Retina (tissue), 1 donor: Measurements from ENCODE around the gene TNXB.
"Not testable (repeated sequence)": the region's sequence is repeated elsewhere in the genome, so short reads cannot be mapped to it uniquely, and the experiment has no call there.

Experiments used
- DNase-seq: peaks from one replicate; pipeline ENCODE4 v3.0.0-alpha.2; 2016

Gene TNXB

GRCh38 chr6:32144238-32144637 lies 35.1 kb upstream of the TNXB start:
- not testable (repeated sequence) for DNase-seq

GRCh38 chr6:32140420-32141046 lies 31.4 kb upstream of the TNXB start:
- DNase-seq, result no peak

GRCh38 chr6:32139590-32139989 lies 30.5 kb upstream of the TNXB start:
- no peak for DNase-seq

- no peak for DNase-seq
Measured at GRCh38 chr6:32137454-32137853, 28.3 kb upstream of the TNXB start.

DNA sequence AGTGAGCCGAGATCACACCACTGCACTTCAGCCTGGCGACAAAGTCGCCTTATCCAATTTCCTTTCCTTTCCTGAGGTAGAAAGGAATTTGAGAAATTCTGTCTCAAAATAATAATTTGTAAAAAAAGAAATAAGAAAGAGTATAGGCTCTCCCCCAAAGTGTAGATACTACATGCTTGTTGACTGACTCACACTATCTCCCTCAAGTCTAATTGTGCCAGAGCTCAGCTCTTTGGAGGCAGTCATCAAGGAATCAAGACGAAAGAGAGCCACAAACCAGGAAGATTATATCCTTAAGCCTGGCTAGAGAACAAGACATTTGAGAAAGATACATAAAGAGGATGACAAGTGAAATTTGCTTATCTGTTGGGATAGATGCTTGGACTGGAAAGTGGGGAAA lies 24.6 kb upstream of the TNXB start:
- no peak for DNase-seq

GRCh38 chr6:32132110-32132509 lies 23.0 kb upstream of the TNXB start:
- DNase-seq, result no peak

DNA sequence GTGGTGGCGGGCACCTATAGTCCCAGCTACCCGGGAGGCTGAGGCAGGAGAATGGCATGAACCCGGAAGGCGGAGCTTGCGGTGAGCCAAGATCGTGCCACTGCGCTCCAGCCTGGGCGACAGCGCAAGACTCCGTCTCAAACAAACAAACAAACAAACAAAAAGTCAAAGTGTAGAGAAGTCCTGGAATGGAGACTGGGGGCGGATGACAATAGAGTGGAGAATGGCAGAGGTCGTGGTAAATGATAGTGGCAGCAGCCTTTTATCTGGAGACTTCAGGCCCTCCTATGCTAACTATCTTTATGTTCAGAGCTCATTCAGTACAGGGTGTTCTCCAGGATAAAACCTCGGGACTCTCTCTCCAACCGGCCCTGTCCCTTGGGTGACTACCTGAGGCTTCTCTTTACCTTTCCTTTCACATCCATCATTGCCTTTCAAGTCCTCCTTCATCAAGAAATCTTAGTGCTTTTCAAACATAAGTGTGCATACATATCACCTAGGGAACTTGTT lies 22.4 kb upstream of the TNXB start:
- DNase-seq, result no peak

DNA sequence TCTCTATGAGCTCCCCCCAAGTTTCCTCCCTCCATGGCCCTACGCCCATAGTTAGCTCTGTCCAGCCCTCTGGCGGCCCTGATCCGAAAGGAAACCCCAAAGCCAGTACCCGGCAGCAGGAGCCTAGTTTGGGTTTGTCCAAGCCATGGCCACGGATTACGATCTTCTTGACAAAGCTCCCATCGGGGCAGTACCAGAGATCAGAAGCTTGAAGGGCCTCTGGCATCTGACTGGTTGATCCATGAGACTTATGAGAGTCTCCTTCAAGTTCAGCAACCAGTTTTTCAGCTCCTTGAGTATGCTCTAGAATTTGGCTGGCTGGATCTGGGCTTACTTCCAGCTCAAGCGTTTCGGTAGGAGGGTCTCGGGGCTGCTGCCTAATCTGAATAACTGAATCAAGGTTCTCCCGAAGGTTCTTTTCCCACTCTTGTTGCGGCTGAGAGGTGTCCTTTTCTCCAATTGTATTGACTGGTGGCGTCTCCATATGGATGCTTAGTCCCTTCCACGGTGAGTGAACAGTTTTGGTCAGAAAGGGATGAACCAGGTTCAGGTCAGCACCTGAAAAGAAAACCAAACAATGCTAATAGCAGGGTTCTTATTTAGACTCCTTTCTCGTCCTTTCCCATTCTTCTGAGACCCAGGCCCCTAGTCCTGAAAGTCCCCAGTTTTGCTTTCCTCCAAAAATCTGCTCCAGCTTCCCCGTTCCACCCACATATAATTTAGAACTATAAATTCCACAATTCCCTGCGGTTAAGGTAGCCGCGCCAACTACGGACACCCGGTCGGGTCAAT lies 20.4 kb upstream of the TNXB start:
- no peak for DNase-seq

DNA sequence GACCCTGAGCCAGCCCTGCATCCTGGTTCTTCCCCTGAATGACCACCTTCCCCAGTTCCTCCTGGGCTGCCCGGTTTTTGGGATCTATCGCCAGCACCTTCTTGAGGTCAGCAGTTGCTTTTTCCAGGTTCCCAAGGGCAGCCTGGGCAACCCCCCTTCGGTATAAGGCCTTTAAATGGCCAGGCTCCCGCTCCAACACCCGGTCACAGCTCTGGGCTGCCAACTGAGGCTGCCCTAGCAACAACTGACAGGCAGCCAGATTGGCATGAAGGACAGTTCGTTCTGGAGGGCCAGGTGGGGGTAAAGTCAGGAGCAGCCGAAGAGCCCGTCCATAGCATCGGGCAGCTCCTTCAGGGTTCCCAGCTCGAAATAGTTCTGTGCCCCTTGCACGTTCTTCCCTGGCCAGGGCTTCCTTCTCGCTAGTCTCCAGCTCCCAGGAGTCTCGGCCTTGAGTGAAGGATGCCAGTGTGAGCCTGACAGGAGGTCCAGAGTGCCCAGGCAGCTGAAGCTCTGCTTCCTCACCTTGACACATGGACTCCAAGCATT lies 19.7 kb upstream of the TNXB start:
- DNase-seq, result no peak

- DNase-seq, result peak; percentile 88
Measured at GRCh38 chr6:32127717-32128592, 18.8 kb upstream of the TNXB start, which contains the start of gene ATF6B. TSS of gene ATF6B (minus strand) at chr6:32128246. CDS start at chr6:32128207, 39 bp downstream.

GRCh38 chr6:32127409-32127716 lies 18.2 kb upstream of the TNXB start:
- DNase-seq, result no peak

- DNase-seq, result no peak
Measured at GRCh38 chr6:32126880-32127279, 17.7 kb upstream of the TNXB start.

GRCh38 chr6:32123681-32124080 lies 14.5 kb upstream of the TNXB start:
- DNase-seq, result no peak

- DNase-seq, result no peak
Measured at GRCh38 chr6:32120573-32121059, 11.5 kb upstream of the TNXB start.

DNA sequence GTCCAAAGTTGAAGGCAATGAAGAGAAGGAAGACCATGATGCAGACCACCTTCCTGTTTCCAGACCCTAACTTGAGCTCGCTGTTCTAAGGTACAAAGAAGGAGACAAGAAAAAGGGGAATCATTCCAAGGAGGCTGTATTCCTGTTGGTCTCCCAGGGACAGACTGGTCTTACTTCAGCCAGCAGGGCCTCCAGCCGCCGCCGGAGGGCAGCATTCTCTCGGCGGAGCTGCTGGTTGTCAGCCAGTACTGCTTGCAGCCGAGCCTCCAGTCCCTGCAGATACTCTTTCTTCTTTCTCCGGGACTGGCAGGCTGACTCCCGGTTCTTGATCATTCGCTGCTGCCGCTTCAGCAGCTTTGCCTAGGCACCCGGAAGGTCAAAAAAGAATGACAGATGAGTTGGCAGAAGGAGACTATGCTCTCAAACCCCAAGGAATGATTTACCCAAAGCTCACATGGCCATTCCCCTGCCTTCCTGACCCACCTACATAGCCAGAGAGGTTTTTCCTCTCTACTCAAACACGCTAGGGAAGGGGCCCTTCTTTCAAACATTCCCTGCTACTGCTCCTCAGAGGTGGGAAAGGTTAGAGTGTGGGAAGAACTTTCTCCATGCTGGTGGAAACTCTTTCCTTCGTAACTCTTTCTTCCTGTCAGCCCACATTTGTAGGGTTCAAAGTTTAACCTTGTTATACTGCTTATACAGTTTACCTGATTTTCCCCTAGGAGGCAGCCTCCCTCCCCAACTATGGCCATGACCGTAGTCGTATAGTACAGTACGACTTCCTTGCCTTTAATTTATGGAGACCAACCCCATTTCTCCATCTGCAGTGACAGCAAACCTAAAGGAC lies 9.9 kb upstream of the TNXB start:
- peak; percentile 70 for DNase-seq

DNA sequence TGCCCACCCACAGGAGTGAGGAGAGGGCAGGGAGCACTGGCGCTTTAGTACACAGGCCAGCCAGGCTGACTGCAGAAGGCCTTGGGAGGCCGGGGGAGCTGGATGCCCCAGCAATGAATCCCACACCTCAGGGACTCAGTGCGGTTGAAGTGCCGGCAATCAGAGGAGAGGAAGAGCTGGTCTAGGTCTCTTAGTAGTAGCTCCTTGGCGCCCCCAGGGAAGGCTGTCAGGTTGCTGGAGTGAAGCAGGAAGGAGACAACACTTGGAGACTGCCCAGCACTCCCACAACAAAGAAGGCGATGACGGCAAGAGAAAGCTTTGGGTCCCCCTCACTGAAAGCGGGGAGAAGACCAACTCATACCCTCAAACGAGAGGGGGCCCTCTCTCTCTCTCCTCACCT lies 8.3 kb upstream of the TNXB start:
- no peak for DNase-seq

DNA sequence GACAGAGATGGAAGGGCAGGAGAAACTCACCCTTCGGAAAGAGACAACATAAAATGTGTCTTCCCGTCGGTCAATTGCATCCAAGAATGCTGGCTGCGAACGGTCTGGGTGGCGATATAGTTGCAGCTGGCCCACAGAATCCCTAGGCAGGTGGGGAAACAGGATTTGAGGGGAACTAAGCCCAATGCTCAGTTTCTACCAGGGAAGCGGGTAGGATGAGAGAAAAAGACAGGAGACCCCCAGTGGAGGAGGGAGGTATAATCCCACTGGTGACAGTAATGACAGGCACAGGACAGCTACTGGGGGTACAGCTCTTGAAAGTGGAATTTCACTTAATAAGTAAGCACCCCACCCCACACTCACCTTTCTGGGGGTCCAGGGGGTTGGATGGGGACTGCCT lies 7.5 kb upstream of the TNXB start:
- no peak for DNase-seq

GRCh38 chr6:32115623-32116022 lies 6.5 kb upstream of the TNXB start:
- no peak for DNase-seq

- DNase-seq, result no peak
Measured at GRCh38 chr6:32114796-32115195, 5.7 kb upstream of the TNXB start.

DNA sequence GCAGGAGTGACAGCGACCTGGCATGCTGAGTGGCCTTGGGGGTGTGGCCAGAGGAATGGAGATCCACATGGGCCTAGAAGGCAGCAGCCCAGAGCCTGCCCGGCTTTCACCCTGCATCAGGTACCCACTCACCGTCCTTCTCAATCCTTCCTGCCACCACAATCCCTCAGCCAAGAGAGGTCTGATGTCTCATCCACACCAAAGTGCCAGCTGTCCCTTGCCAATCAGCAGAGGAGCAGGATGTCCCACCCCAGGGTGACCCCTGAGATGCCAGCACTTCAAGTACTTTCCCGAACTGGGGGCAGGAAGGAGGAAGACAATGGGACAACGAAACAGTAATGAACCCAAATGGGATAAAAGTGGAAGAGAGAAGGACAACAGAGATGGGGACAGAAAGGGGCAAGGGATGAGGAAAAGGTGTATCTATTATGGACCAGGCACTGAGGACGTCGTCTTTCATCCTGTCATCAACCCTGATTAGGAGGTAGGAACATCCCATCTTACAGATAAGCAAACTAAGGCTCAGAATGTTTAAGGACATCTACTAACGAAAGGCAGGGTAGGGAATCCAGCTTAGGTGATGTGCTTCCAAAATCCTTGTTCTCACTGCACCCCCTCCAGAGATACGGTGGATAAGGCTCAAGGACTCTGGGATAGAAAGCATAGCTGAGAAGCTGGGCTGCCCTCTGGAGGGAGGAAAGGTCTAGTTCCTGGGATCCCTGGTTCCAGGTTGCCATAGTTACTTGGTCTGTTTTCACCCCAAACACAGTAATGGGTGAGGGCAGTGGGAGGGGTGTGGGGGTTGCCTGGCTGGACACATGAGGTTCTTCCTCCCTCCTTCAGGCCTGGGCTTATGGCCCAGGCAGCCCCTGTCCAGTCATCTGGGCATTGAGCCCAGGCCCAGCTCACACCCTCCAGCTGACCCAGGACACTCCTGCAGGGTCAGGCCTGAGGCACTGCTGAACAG lies 4.5 kb upstream of the TNXB start:
- DNase-seq, result no peak

- no peak for DNase-seq
Measured at GRCh38 chr6:32112431-32112980, 3.4 kb upstream of the TNXB start.
